K562 (cell line): Measurements from ENCODE around the gene TNPO2. TPM values are rescaled to one million over a fixed set of nuclear protein-coding genes. Genes with fewer than 3 reads are reported as not detected.

ENCODE experiments used
- ATAC-seq: fragments of 200-7000 bp; cut with Tn5 transposase; 3 replicates; pipeline ENCODE4 v1.9.1; 2020; ENCODE audit warnings: moderate library complexity
- BruUV-seq: library from RNA; stranded (reverse); fragments of 400-500 nt; replicated peaks from 2 replicates; lab custom pipeline; 2021; lab: Mats Ljungman, UMichigan
- CTCF ChIA-PET: fragments of 300-600 bp; formaldehyde crosslinking; extraction: SDS; loops from one replicate; lab custom pipeline; 2021; ENCODE audit warnings: low intra/inter-chr PET ratio; lab: Yijun Ruan, JAX
- POLR2A ChIA-PET: fragments of 300-600, 350-650 bp; sonication (Branson Sonifier 250); formaldehyde crosslinking; extraction: SDS; loops from one replicate; lab custom pipeline; 2021; ENCODE audit warnings: antibody characterized with exemption, inconsistent platforms; lab: Yijun Ruan, JAX
- DNase-seq, 4 experiments: peaks; one replicate each; pipeline versions ENCODE4 v3.0.0 to v3.0.0-alpha.2; 2011 to 2018; ENCODE audit warnings: low spot score in 3 of 4, mixed read lengths in 3 of 4; ENCODE audit errors: extremely low read depth in 1 of 4
- FAIRE-seq: peaks from 2 replicates; lab custom pipeline; 2011; peaks lifted over from hg19 to GRCh38; lab: Jason Lieb, UNC
- H2AFZ ChIP-seq: 2 replicates; pipeline ENCODE4 v1.6.0; 2011; ENCODE audit warnings: low read depth, low read length, control low read depth, inconsistent platforms
- H3K27ac ChIP-seq: fragments of 200-600 bp; 3 replicates; pipeline ENCODE4 v1.8.0; 2011; ENCODE audit warnings: low read depth, mild to moderate bottlenecking, control low read depth, inconsistent platforms, low read length, moderate library complexity, mixed read lengths; ENCODE audit errors: extremely low read depth
- H3K27me3 ChIP-seq, 2 experiments: fragments of 300-600 bp in 1 of 2; 2 replicates in 1 of 2; 3 replicates in 1 of 2; pipeline versions ENCODE4 v1.6.0 to v1.8.0; 2011; ENCODE audit warnings: inconsistent platforms in 2 of 2, low read length in 2 of 2, mild to moderate bottlenecking in 1 of 2, mixed read lengths in 1 of 2, moderate library complexity in 1 of 2; ENCODE audit not compliant: control insufficient read depth in 2 of 2, insufficient read depth in 2 of 2
- H3K36me3 ChIP-seq: fragments of 300-600 bp; 3 replicates; pipeline ENCODE4 v1.8.0; 2011; ENCODE audit warnings: mild to moderate bottlenecking, low read length, inconsistent platforms; ENCODE audit not compliant: control insufficient read depth, insufficient read depth
- H3K4me1 ChIP-seq, 2 experiments: fragments of 200-600 bp in 1 of 2; replicated peaks in 1 of 2; 2 replicates in 1 of 2; 3 replicates in 1 of 2; pipeline versions ENCODE4 v1.5.1 to v1.8.0; 2011; ENCODE audit warnings: inconsistent platforms in 2 of 2, low read length in 2 of 2, mild to moderate bottlenecking in 1 of 2, mixed read lengths in 1 of 2, moderate library complexity in 1 of 2; ENCODE audit not compliant: control insufficient read depth in 2 of 2, insufficient read depth in 2 of 2
- H3K4me2 ChIP-seq: 2 replicates; pipeline ENCODE4 v1.6.1; 2011; ENCODE audit warnings: low read length, control low read depth, inconsistent platforms, mixed read lengths; ENCODE audit not compliant: insufficient read depth
- H3K4me3 ChIP-seq: fragments of 200-600 bp; sonication (generic), shearing (Covaris generic); 2 replicates; pipeline ENCODE4 v1.5.1; 2016; ENCODE audit warnings: control low read depth, inconsistent platforms
- H3K79me2 ChIP-seq: fragments of 200-600 bp; 3 replicates; pipeline ENCODE4 v1.8.0; 2011; ENCODE audit warnings: low read length, inconsistent platforms; ENCODE audit not compliant: control insufficient read depth, insufficient read depth
- H3K9ac ChIP-seq, 2 experiments: 2 replicates each; pipeline versions ENCODE4 v1.6.0 to v1.6.1; 2011; ENCODE audit warnings: low read depth in 2 of 2, low read length in 2 of 2, control low read depth in 1 of 2, inconsistent platforms in 1 of 2, mild to moderate bottlenecking in 1 of 2, mixed read lengths in 1 of 2; ENCODE audit not compliant: insufficient read depth in 1 of 2
- H3K9me1 ChIP-seq: one replicate; pipeline ENCODE4 v1.6.0; 2011; ENCODE audit warnings: inconsistent platforms, mild to moderate bottlenecking, low read length, moderate library complexity; ENCODE audit not compliant: control insufficient read depth, insufficient read depth
- H3K9me3 ChIP-seq: replicated peaks from 2 replicates; pipeline ENCODE4 v1.5.1; 2011; ENCODE audit warnings: low read depth, low read length, inconsistent platforms; ENCODE audit not compliant: control insufficient read depth, insufficient read depth
- H4K20me1 ChIP-seq: replicated peaks from 2 replicates; pipeline ENCODE4 v1.6.1; 2011; ENCODE audit warnings: low read length, inconsistent platforms, mixed read lengths; ENCODE audit not compliant: control insufficient read depth, insufficient read depth
- ARID1B ChIP-seq: fragments of 450-650 bp; IDR thresholded peaks from 2 replicates; pipeline ENCODE4 v1.6.1; 2016; ENCODE audit warnings: antibody characterized with exemption, mild to moderate bottlenecking, inconsistent platforms
- ETV5 ChIP-seq: sonication (generic); formaldehyde crosslinking; IDR thresholded peaks from 2 replicates; pipeline ENCODE4 v1.4.0; 2020; ENCODE audit warnings: low read depth, mild to moderate bottlenecking, missing genetic modification reagents
- FOXK1 ChIP-seq: sonication (generic); formaldehyde crosslinking; IDR thresholded peaks from 2 replicates; pipeline ENCODE4 v1.8.0; 2022; ENCODE audit warnings: missing genetic modification reagents, mild to moderate bottlenecking, borderline replicate concordance
- FOXK2 ChIP-seq, 2 experiments: fragments of 450-650 bp; IDR thresholded peaks in 1 of 2; conservative IDR thresholded peaks in 1 of 2; 2 replicates each; pipeline ENCODE4 v1.6.1; 2016; ENCODE audit warnings: low read depth in 2 of 2, mild to moderate bottlenecking in 1 of 2
- HDAC8 ChIP-seq: fragments of 450-650 bp; IDR thresholded peaks from 2 replicates; pipeline ENCODE4 v1.6.1; 2016; ENCODE audit warnings: mild to moderate bottlenecking, missing genetic modification characterization, moderate library complexity, missing compliant biosample characterization
- PHB2 ChIP-seq: fragments of 450-650 bp; IDR thresholded peaks from 2 replicates; pipeline ENCODE4 v1.6.1; 2017; ENCODE audit warnings: low read depth
- POLR2A ChIP-seq: fragments of 450-650 bp; conservative IDR thresholded peaks from 2 replicates; pipeline ENCODE4 v1.6.1; 2016
- POLR2G ChIP-seq: fragments of 200-400 bp; formaldehyde crosslinking; IDR thresholded peaks from 2 replicates; pipeline ENCODE4 v1.6.1; 2017; ENCODE audit warnings: low read depth, mild to moderate bottlenecking, antibody characterized with exemption, low read length, moderate library complexity
- RBFOX2 ChIP-seq: fragments of 200-400 bp; formaldehyde crosslinking; IDR thresholded peaks from 2 replicates; pipeline ENCODE4 v1.6.1; 2017; ENCODE audit warnings: low read depth, mild to moderate bottlenecking, low read length, moderate library complexity
- SRF ChIP-seq, 2 experiments: fragments of 250-450, 450-650 bp in 1 of 2; sonication (Bioruptor Pico) in 1 of 2; sonication (generic) in 1 of 2; formaldehyde crosslinking; IDR thresholded peaks; 2 replicates each; pipeline versions ENCODE4 v1.5.0 to v1.5.1; 2020 to 2022; ENCODE audit warnings: mild to moderate bottlenecking in 1 of 2, missing genetic modification reagents in 1 of 2
- TOE1 ChIP-seq, 2 experiments: fragments of 450-650 bp in 1 of 2; sonication (generic) in 1 of 2; formaldehyde crosslinking in 1 of 2; IDR thresholded peaks; 2 replicates each; pipeline versions ENCODE4 v1.7.1 to v1.8.0; 2016 to 2022; ENCODE audit warnings: borderline replicate concordance in 2 of 2, mild to moderate bottlenecking in 2 of 2, antibody characterized with exemption in 1 of 2, inconsistent platforms in 1 of 2, low read depth in 1 of 2, missing genetic modification reagents in 1 of 2, moderate library complexity in 1 of 2
- ZBED1 ChIP-seq: IDR thresholded peaks from 2 replicates; pipeline ENCODE4 v1.6.1; 2014
- ZNF133 ChIP-seq: fragments of 250-450 bp; sonication (Bioruptor Pico); IDR thresholded peaks from 2 replicates; pipeline ENCODE4 v1.4.0; 2020; ENCODE audit warnings: mild to moderate bottlenecking
- WGBS: fragments of 100-300 bp; shearing (Covaris generic); methylation state at CpG from one replicate; pipeline ENCODE4 v1.1.6; 2016; ENCODE audit warnings: low coverage, mixed read lengths; ENCODE audit not compliant: insufficient coverage; ENCODE audit errors: missing lambda C conversion rate; 5-methylcytosine and 5-hydroxymethylcytosine counted together
- in situ Hi-C: fragments of 300-500 bp; cut with MboI; formaldehyde crosslinking; loops from 4 replicates; pipeline ENCODE4 v1.15.0; 2018; ENCODE audit warnings: inconsistent platforms, mixed read lengths
- intact Hi-C: fragments of 100-400 bp; cut with micrococcal nuclease; formaldehyde crosslinking; loops from 2 replicates; pipeline ENCODE4 v1.14.2; 2022
- polyA plus RNA-seq, 8 experiments: library from polyadenylated mRNA; depleted of rRNA in 4 of 8; stranded (reverse) in 5 of 8; unstranded in 3 of 8; fragments of >200 nt; fragmentation: Nextera tagmentation in 2 of 8; fragmentation: Illumina TruSeq in 1 of 8; extraction: Ambion mirVana in 2 of 8; extraction: Trizol in 1 of 8; gene quantifications; 2 replicates each; pipeline versions ENCODE4 v1.2.1 to v1.2.3, GENCODE V29; 2011 to 2014; ENCODE audit warnings: inconsistent platforms in 1 of 8, missing spikeins in 1 of 8
- total RNA-seq, 7 experiments: library from RNA; depleted of rRNA in 6 of 7; stranded (reverse); fragments of >200 nt in 6 of 7; fragmentation: Illumina TruSeq in 2 of 7; extraction: Trizol in 2 of 7; gene quantifications; 2 replicates each; pipeline versions ENCODE4 v1.2.1 to v1.2.3, GENCODE V29; 2011 to 2021; ENCODE audit warnings: low replicate concordance in 1 of 7
- TF ChIP-seq, protein P1 (sequence below), 2 experiments: fragments of 250-450 bp in 1 of 2; fragments of 450-650 bp in 1 of 2; sonication (Bioruptor Pico) in 1 of 2; IDR thresholded peaks; 2 replicates each; pipeline versions ENCODE4 v1.6.1 to v1.8.0; 2016 to 2021; ENCODE audit warnings: mild to moderate bottlenecking in 2 of 2, moderate library complexity in 2 of 2, missing compliant biosample characterization in 1 of 2, missing genetic modification characterization in 1 of 2

The TNPO2 gene
- total and polyA plus RNA-seq, 9 of the 15 experiments (the other 6 are each of a cell fraction or from before 2014, with no cell fraction given): 6.0 to 126 (median 53.8) TPM

DNA sequence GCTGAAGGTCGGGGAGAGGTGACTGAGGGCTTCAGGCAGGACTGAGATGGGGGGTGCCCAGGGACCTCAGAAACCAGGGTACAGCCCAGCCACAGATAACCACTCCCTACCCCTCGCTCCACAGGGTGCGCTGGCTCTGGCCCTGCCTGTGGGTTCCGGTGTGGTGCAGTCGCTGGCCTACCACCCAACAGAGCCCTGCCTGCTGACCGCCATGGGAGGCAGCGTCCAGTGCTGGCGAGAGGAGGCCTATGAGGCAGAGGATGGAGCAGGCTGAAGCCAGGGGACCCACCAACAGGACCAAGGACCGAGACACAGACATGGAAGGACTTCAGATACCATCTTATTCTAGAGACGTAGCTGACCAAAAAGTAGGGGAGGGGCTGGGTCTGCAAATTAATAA, 48.3 kb downstream of the TNPO2 start:
- in situ Hi-C loops (loop anchor here (10.0 kb wide), 1 partner anchor 471 kb away; no protein-coding TSS in a partner anchor), intact Hi-C loops (no loop called here)
- CTCF ChIA-PET: no interaction called here
- peaks cover 4 to 27% of the 10 kb centered on the region in 2 experiments; a peak in 4 of 5 replicates for H3K4me1 ChIP-seq
- H3K4me3 ChIP-seq: no peak overlapping the region
- no peaks in the 10 kb centered on the region for H3K9me1 ChIP-seq
- peaks cover 81% of the 10 kb centered on the region for H3K36me3 ChIP-seq
- H3K27ac ChIP-seq: no peak overlapping the region
- no peaks in the 10 kb centered on the region for H3K27me3 ChIP-seq
- H3K4me2 ChIP-seq: no peak overlapping the region
- peak overlapping the region in 1 of 2 experiments; percentile 58; a peak in 1 of 4 replicates for H3K9ac ChIP-seq
- ATAC-seq (no peak), FAIRE-seq (no peak), DNase-seq (no peak)
- no peaks in the 10 kb centered on the region; the same call in none of the 2 replicates for H4K20me1 ChIP-seq
- BruUV-seq: no TSS peak
- H3K9me3 ChIP-seq: no peaks in the 10 kb centered on the region
- POLR2A ChIA-PET: interaction anchor here (0.7 to 1.0 kb wide), 2 partner anchors 9 to 36 kb away, joined by 3 read pairs; partner anchors contain the start of genes MAN2B1 and WDR83
- TF ChIP-seq FOXK2 (conservative IDR thresholded peaks at IDR 0.05 in 1 of 2, IDR thresholded peaks at IDR 0.05 in 1 of 2; ENCODE audit: low read depth in 2 of 2) (no peak), RBFOX2 (peak; percentile 63), POLR2G (peak; percentile 70), ZNF133 (no peak), ARID1B (no peak), HDAC8 (tag) (no peak), ZBED1 (no peak), TOE1 (IDR thresholded peaks at IDR 0.05; ENCODE audit: borderline replicate concordance) (no peak), TOE1 (CRISPR knock-in tag; IDR thresholded peaks at IDR 0.05; ENCODE audit: borderline replicate concordance, low read depth) (no peak), ETV5 (CRISPR knock-in tag) (no peak), POLR2A (0 out of 2 replicates have a peak, but pooled peaks have one; percentile 33), PHB2 (no peak), FOXK1 (CRISPR knock-in tag) (no peak), SRF (CRISPR knock-in tag; IDR thresholded peaks at IDR 0.05) (no peak)
- TF ChIP-seq, protein P1, sequence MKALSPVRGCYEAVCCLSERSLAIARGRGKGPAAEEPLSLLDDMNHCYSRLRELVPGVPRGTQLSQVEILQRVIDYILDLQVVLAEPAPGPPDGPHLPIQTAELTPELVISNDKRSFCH (CRISPR knock-in tag; IDR thresholded peaks at IDR 0.05): no peak
- TF ChIP-seq, protein P1 (tag; IDR thresholded peaks at IDR 0.05): no peak
- H3K79me2 ChIP-seq: peaks cover 15% of the 10 kb centered on the region
- H2AFZ ChIP-seq: no peak overlapping the region
- WGBS: 91% methylated on average over 10 of the region's 10 CpGs
